GM21576 (cell line): ENCODE data around the gene PNKP.

Experiments used
- ATAC-seq: cut with Tn5 transposase; IDR thresholded peaks from one replicate; pipeline ENCODE4 v1.9.1; 2021; ENCODE audit warnings: mild to moderate bottlenecking, moderate library complexity; ENCODE audit not compliant: unreplicated experiment

Gene PNKP

DNA sequence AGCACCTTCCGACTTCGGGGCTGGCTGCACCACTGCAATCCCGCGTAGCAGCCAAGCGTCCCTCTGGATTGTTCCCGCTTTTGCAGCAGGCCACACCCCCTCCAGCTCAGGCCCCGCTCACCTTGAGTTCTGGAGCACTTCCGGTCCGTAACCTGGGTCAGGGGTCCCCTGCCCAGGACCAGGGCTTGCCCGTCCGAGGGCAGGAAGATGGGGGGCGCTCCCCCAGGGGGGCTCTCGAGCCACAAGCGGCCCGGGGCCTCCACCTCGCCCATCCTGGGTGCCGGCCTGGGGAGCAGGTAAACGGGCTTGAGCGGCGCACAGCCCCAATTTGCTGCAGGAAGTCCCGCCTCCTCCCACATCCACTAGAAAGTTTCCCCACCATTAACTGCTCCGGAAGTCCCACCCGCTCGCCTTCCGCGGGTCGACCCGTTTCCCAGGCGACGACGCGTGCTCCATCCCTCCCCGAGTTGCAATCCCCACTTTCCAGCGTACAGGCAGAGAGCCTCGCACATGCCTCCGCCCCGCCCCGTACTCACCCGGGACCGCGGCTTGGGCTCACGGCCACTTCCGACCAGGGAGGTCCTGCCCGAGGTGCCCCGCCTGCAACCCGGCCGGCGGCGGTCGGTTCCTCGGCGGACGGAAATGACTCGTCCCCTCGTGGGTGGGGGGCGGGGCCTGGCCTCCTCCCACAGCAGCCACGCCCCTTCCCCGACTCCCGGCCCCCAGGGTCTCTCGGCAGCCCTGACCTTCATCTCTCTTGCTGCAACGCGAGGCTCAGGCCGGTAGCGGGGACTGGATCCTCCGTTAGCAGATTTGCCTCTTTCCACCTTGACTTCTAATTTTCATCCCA, at the start of gene PNKP:
PNKP (minus strand) TSS at position 644 of the 850 bp plus-strand sequence; CDS start at position 272, 372 bp downstream.
- peak; percentile 32 for ATAC-seq

GRCh38 chr19:49915271-49915670, 47.9 kb upstream of the PNKP start:
- no peak for ATAC-seq

GRCh38 chr19:49913720-49914119, 46.3 kb upstream of the PNKP start:
- no peak for ATAC-seq

GRCh38 chr19:49912965-49913685, 45.7 kb upstream of the PNKP start:
- no peak for ATAC-seq

- ATAC-seq = no peak
Measured at GRCh38 chr19:49911381-49912145, 44.2 kb upstream of the PNKP start.

DNA sequence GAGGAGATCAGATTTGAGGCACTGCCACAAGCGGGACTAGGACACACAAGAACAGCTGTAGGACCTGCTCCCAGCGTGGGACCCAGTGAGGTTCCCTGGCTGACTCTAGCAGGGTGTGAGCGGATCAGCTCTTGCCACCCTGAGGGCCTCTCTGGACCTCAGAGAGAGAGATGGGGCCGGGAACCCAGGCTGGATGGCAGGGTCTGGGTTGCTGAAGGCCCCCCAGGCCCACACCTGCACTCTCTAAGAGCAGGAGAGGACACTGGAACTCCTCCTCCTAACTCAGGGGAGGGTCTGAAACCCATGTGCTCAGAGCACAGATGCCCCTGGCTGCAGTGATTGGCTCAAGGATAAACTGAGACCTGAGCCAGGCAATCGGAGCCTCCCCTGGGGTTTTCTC, 42.8 kb upstream of the PNKP start:
- ATAC-seq = no peak

GRCh38 chr19:49908480-49909420, 41.4 kb upstream of the PNKP start:
- ATAC-seq = no peak

GRCh38 chr19:49907745-49908446, 40.5 kb upstream of the PNKP start:
- ATAC-seq = no peak

DNA sequence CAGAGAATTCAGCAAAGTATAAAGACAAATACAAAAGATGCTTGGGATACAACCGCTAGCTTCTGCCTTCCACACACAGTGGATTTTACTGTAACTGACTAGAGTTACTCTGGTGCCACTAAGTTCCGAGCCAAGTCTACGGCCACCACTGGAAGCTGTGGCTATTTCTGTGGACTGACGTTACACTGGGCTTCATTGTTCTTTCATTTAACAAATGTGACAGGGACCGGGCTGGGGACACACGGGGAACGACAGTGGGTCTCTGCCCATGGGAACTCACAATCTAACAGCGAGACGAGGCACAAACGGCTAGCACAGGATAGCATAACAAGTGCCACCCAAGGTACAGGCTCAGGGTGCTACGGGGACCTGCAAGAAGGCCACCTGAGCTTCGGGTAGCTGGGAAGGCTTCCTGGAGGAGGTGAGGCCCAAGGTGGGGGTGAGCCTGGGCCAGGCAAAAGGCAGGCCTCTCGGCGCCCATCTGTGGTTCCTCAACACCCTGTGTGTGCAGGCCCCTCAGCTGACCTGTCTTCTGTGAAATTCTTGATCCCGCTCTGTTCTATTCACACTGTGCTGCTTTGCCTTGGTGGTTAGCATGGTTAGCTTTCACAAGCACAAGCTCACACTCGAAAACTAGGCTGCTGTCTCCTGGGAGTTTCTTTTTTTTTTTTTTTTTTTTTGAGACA, 39.6 kb upstream of the PNKP start:
- no peak for ATAC-seq

DNA sequence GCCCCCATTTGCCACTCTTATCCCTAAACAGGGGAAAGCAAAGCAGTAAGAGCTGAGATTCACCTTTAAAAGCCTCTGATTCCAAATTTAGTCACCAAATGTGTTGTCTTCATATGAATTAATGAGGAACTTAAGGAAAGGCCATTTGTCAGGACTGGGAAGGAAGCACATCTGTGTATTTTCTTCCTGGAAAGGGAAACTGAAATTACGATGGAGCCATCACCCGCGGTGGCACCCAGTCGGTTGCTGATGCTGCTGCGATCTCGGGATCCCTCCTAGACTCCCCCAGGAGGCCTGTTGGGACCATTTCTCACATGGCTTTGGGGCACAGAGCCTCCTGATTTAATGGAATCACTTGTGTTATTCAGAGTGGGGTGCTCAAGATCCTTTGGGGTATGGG, 36.8 kb upstream of the PNKP start:
- no peak for ATAC-seq

DNA sequence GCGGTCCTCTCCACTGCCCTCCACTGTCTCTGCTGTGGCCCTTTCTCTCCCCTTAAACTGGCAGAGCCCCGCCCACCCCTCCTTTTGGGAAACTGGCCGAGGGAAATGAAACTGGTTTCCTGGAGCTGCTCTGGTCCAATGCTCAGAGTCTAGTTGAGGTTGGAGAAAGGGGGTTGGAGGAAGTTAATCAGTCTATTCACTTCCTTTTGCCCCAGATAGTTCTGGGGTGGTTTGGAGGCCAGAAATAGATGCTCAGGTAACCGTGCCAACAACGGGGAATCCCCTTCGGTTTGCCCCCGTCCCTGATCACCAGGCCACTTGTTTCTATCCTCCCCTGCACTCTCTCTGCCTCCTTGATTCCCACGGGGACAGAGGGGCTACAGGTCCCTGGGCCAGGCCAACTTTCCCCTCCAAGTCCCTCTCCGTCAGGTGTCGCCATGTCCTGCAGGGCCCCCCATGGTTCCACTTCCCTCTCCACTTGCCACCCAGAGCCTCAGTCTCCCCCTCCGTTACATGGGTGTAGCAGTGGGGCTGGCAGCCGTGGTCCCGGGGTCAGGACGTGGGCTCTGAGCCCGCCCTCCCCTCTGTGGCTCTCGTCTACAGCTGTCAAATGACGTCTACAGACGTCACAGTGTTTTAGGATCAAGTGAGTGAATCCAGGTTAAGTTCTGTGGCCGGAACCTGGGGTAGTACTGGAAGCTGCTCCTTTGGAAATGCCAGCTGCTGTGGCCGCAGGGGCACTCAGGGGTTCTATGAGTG, 29.7 kb upstream of the PNKP start, which contains the start of gene IL4I1:
IL4I1 (minus strand) TSS at position 25 of the 759 bp plus-strand sequence. CDS start 727 bp downstream, outside the sequence.
- peak; percentile 60 for ATAC-seq

GRCh38 chr19:49895566-49896297, 28.4 kb upstream of the PNKP start:
- ATAC-seq = no peak

DNA sequence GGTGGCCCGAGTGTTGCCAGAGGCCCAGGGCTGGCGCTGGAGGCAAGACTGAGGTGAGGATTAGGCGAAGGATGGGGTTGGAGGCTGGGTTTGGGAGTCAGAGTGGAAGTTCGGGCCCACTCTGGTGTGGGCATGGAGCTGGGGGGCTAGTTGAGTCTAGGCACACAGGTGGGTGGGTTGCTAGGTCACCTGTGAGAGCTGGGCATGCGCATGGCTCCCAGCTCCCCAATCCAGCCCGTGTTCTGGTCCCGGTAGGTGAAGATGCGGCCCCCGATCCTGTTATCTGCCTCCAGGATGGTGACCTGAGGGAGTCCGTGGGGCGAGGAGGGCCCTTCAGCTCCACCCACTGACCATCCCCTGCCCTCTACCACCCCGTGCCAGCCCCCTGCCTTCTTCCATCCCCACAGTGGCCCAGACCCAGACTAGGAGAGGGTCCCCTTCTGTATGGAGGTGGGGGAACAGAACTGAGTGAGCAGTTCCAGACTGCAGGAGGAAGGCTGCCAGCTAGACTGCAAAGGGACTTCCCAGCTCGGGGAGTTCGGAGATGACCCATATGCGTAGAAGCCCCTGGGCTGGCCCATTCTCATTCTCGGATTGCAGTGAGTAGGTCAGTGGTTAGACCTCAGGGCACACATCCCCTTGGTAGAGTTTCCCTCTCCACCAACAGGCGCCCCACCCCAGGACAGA, 27.6 kb upstream of the PNKP start:
- ATAC-seq = no peak

- ATAC-seq = no peak
Measured at GRCh38 chr19:49894011-49894664, 26.8 kb upstream of the PNKP start.

DNA sequence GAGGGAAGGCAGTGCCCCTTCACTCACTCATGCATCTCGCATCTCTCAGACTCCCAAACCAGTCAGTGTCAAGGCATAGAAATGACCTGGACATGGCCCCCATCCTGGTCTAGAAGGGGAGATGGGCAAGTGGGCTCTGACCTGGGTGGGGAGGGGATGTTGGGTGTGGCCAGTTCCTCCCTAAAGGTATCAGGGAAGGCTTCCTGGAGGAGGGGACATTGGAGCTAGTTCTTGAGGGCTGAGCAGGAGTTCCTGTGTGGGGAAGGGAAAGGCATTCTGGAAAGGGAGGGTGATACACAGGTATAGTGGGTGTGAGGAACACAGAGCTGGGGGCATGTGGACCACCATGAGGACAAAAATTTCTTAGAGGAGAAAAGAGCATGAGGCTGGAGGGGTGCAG, 25.3 kb upstream of the PNKP start:
- no peak for ATAC-seq

DNA sequence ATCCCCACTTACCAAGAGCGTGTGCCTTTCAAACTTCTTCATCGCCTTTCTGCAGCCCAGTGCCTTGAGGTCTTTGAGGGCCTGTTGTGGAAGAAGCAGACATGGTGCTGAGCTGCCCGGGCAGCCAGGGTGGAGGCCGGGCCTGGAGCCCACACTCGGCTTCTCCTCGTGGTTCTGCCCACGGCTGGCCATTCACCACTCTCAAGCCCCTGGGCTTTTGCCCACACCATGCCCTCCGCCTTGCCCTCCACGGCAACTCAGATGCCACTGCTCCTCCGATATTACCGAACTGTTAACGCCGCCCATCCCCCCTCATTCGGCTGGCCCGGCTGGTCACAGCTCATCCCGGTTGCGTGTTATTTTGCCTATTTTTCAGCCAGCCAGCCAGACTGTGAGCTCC, 24.0 kb upstream of the PNKP start:
- no peak for ATAC-seq
